Measurements from ENCODE around the gene CRYGD. TPM values are rescaled to one million over a fixed set of nuclear protein-coding genes. Genes with fewer than 3 reads are reported as not detected.

CRYGD gene
- total and polyA plus RNA-seq, 2 of the 4 experiments (the other 2 are of a cell fraction), result not detected

DNA sequence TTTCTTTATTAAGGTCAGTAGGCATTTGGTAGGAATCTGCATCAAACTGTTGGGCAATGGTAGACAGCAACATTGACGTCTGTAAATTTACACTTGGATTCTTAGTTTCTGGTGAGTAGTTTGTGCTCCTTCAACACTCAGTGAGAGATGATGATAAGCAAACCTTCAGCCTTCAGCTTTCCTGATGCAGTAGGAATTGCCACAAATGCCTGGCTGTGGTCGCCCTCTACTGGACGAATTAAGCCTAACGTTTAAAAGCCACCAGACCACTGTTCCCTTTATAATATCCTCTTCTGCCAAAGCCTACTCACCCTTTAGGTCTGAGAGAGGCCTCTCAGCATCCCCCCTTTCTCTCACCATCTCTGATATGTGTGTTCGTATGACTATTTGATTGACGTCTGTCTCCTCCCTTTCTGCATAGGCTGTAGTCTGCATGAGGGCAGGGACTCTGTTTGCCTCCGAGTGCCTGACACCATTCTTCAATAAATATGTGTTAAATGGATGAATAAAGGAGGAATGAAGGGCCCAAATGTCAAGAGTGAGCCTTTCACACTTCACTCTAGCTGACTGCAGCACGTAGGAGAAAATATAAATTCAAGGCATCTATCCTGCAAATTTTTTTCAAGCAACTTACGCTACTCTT is 52.0 kb downstream of the CRYGD start:
- no peaks in the 10 kb centered on the region for H3K4me1 ChIP-seq (ENCODE audit: control insufficient read depth, insufficient read depth, low read length)
- no TSS peak for BruUV-seq (replicated peaks)
- H3K4me3 ChIP-seq (ENCODE audit: insufficient read depth, low read depth, low read length), result no peak overlapping the region
- no peak overlapping the region for H2BK120ac ChIP-seq (ENCODE audit: low read depth, low read length)
- intact Hi-C loops (cut with micrococcal nuclease), result loop anchor here (1.0 to 10.0 kb wide), 6 partner anchors 32 to 1088 kb away; no protein-coding TSS in a partner anchor
- no peaks in the 10 kb centered on the region for H3K9me3 ChIP-seq (ENCODE audit: control insufficient read depth, insufficient read depth, low read length)
- ATAC-seq (ENCODE audit: low read depth) (peak; percentile 93), DNase-seq (peak; percentile 72)
- no peak overlapping the region for H3K27ac ChIP-seq (ENCODE audit: insufficient read depth, low read length)
- H3K4me2 ChIP-seq (ENCODE audit: low read depth, low read length), result no peak overlapping the region
- whole genome bisulfite sequencing, 2 experiments (ENCODE audit: extremely low coverage in 2 of 2, insufficient read length in 1 of 2), result no CpG with 5 or more reads among the region's 9 CpGs
- H4K20me1 ChIP-seq (ENCODE audit: insufficient read depth, low read length), result no peaks in the 10 kb centered on the region
- H3K79me1 ChIP-seq (ENCODE audit: low read depth in 1 of 2, low read length in 2 of 2), result no peaks in the 10 kb centered on the region
- no peak overlapping the region for H4K91ac ChIP-seq (ENCODE audit: insufficient read depth, low read depth, low read length)
- H2AFZ ChIP-seq (replicated peaks; ENCODE audit: low read length, poor library complexity), result no peak overlapping the region
- H3K36me3 ChIP-seq (ENCODE audit: control insufficient read depth, insufficient read depth, low read length), result no peaks in the 10 kb centered on the region
- H3K9me1 ChIP-seq (ENCODE audit: insufficient read depth, low read length), result no peaks in the 10 kb centered on the region
- no peak overlapping the region for H2AK5ac ChIP-seq (ENCODE audit: low read depth, low read length)
- dilution Hi-C loops (cut with HindIII; ENCODE audit: low sequenced_read_pairs, unreplicated experiment), result no loop called here
- no peak for TF ChIP-seq FOS (IDR thresholded peaks at IDR 0.05; ENCODE audit: low read depth, low read length)
- TF ChIP-seq MXI1 (IDR thresholded peaks at IDR 0.05; ENCODE audit: borderline replicate concordance, low read depth, low read length), result no peak
- TF ChIP-seq NFE2L2 (IDR thresholded peaks at IDR 0.05; ENCODE audit: low read depth, low read length), result no peak
- no peak for TF ChIP-seq BHLHE40 (IDR thresholded peaks at IDR 0.05; ENCODE audit: low read depth, low read length)
- TF ChIP-seq POLR2A (IDR thresholded peaks at IDR 0.05; ENCODE audit: low read depth, low read length), result 0 out of 2 replicates have a peak, but pooled peaks have one; percentile 42
- no peak for TF ChIP-seq CEBPB (IDR thresholded peaks at IDR 0.05; ENCODE audit: low read depth, low read length)
- TF ChIP-seq CHD1 (IDR thresholded peaks at IDR 0.05; ENCODE audit: low read depth, low read length), result no peak
- no peak for TF ChIP-seq MAZ (IDR thresholded peaks at IDR 0.05; ENCODE audit: borderline replicate concordance, low read depth, low read length)
- TF ChIP-seq, protein P1, sequence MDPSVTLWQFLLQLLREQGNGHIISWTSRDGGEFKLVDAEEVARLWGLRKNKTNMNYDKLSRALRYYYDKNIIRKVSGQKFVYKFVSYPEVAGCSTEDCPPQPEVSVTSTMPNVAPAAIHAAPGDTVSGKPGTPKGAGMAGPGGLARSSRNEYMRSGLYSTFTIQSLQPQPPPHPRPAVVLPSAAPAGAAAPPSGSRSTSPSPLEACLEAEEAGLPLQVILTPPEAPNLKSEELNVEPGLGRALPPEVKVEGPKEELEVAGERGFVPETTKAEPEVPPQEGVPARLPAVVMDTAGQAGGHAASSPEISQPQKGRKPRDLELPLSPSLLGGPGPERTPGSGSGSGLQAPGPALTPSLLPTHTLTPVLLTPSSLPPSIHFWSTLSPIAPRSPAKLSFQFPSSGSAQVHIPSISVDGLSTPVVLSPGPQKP (IDR thresholded peaks at IDR 0.05; ENCODE audit: borderline replicate concordance, low read depth, low read length), result no peak
- TF ChIP-seq, protein P2, sequence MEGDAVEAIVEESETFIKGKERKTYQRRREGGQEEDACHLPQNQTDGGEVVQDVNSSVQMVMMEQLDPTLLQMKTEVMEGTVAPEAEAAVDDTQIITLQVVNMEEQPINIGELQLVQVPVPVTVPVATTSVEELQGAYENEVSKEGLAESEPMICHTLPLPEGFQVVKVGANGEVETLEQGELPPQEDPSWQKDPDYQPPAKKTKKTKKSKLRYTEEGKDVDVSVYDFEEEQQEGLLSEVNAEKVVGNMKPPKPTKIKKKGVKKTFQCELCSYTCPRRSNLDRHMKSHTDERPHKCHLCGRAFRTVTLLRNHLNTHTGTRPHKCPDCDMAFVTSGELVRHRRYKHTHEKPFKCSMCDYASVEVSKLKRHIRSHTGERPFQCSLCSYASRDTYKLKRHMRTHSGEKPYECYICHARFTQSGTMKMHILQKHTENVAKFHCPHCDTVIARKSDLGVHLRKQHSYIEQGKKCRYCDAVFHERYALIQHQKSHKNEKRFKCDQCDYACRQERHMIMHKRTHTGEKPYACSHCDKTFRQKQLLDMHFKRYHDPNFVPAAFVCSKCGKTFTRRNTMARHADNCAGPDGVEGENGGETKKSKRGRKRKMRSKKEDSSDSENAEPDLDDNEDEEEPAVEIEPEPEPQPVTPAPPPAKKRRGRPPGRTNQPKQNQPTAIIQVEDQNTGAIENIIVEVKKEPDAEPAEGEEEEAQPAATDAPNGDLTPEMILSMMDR (conservative IDR thresholded peaks at IDR 0.05; ENCODE audit: low read depth, low read length), result peak; percentile 85
- TF ChIP-seq RFX5 (IDR thresholded peaks at IDR 0.05; ENCODE audit: low read depth, low read length), result no peak
- TF ChIP-seq, protein P3, sequence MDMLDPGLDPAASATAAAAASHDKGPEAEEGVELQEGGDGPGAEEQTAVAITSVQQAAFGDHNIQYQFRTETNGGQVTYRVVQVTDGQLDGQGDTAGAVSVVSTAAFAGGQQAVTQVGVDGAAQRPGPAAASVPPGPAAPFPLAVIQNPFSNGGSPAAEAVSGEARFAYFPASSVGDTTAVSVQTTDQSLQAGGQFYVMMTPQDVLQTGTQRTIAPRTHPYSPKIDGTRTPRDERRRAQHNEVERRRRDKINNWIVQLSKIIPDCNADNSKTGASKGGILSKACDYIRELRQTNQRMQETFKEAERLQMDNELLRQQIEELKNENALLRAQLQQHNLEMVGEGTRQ (IDR thresholded peaks at IDR 0.05; ENCODE audit: low read depth, low read length), result no peak
- TF ChIP-seq SMC3 (IDR thresholded peaks at IDR 0.05; ENCODE audit: low read depth, low read length), result peak; percentile 89
- no peak for TF ChIP-seq MAFK (IDR thresholded peaks at IDR 0.05; ENCODE audit: low read depth, low read length)
- TF ChIP-seq RCOR1 (IDR thresholded peaks at IDR 0.05; ENCODE audit: insufficient replicate concordance, low read length), result no peak
- peak; percentile 98 for TF ChIP-seq RAD21 (IDR thresholded peaks at IDR 0.05; ENCODE audit: low read length)
- no peak overlapping the region for H2AK9ac ChIP-seq (replicated peaks; ENCODE audit: low read depth, low read length, poor library complexity)
- in situ Hi-C loops (cut with MboI; ENCODE audit: low sequenced_read_pairs), result loop anchor here (5.0 to 25.0 kb wide), 3 partner anchors 325 to 585 kb away; partner anchors contain the start of gene METTL21A
- no peak overlapping the region for H4K8ac ChIP-seq (ENCODE audit: low read depth in 2 of 2, low read length in 2 of 2)
- POLR2A ChIA-PET (ENCODE audit: unreplicated experiment), result no interaction called here
- no peak overlapping the region for H3K18ac ChIP-seq (ENCODE audit: low read depth, low read length)
- H3K23ac ChIP-seq (ENCODE audit: low read depth, low read length), result no peak overlapping the region
- no peak overlapping the region for H2BK5ac ChIP-seq (ENCODE audit: low read depth, low read length, poor library complexity, severe bottlenecking)
- no peak overlapping the region for H3K14ac ChIP-seq (replicated peaks; ENCODE audit: low read depth, low read length)
- no peak overlapping the region for H3K9ac ChIP-seq (ENCODE audit: low read depth, low read length)
- CTCF ChIA-PET, result interaction anchor here (0.6 to 1.9 kb wide), 6 partner anchors 10 to 329 kb away, joined by 3 to 15 read pairs (median 4); partner anchors contain the start of gene PLEKHM3
- H3K56ac ChIP-seq (ENCODE audit: extremely low read depth, insufficient read depth, low read length), result no peak overlapping the region
- H2BK20ac ChIP-seq (ENCODE audit: low read depth, low read length), result no peak overlapping the region
- H3K27me3 ChIP-seq (ENCODE audit: control insufficient read depth, insufficient read depth, low read length), result peaks cover 5% of the 10 kb centered on the region
- no peak overlapping the region for H3K4ac ChIP-seq (ENCODE audit: low read depth, low read length)
- H2BK15ac ChIP-seq (ENCODE audit: low read depth, low read length), result no peak overlapping the region
- no peak overlapping the region for H4K5ac ChIP-seq (ENCODE audit: low read depth, low read length)

Measured in IMR-90 (cell line).